NCI-H128 (cell line): ENCODE results near the gene TMEM229B.

Experiments used
- DNase-seq: peaks from one replicate; lab custom pipeline; 2025; ENCODE audit not compliant: unreplicated experiment; lab: John Stamatoyannopoulos, UW

Gene TMEM229B

DNA sequence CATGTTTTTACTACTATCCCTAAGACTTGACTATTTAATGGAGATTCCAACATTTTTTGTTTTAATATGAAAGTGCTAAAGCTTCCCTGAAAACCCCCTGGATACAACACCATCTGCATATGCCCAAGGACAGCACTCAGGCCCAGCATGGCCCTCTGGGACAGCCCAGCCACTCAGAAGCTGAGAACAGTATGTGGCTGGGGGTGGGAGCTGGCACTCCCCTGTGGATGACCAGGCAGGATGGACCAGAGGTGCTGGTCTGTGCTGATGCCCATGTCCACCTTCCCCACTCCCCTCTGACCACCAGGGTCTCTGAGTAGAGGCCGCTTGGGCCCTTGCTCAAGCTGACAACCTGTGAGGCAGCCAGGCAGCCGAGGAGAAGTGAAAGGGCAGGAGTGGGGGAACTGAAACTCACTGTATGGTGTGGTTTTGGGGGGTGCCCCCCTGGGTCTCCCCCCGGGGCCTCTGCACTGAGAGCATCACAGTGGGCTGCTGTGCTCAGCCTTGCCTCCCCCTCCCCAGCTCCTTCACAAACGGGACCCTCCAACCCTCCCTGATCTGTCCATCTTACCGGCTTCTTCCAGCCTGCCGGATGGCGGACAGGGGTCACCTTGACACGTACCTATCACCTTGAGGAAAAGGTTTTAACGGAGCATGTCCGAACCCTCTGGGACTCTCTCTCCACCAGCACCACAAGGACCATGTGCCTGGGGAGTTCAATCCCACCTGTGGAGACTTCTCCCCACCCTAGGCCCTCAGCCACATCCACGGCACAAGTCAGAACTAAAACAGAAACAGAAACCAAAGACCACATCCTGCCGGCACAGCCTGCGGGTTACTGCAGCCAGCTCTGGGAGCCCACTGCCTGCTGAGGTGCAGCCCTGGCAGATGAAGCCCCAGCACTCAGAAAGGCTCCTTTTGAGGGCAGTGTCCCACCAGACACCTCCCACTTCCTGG, at the start of gene TMEM229B:
Gene TMEM229B, minus strand, starts transcription at position 785 of the 957 bp plus-strand sequence. CDS start 14,798 bp downstream, outside the sequence.
- no peak for DNase-seq

DNA sequence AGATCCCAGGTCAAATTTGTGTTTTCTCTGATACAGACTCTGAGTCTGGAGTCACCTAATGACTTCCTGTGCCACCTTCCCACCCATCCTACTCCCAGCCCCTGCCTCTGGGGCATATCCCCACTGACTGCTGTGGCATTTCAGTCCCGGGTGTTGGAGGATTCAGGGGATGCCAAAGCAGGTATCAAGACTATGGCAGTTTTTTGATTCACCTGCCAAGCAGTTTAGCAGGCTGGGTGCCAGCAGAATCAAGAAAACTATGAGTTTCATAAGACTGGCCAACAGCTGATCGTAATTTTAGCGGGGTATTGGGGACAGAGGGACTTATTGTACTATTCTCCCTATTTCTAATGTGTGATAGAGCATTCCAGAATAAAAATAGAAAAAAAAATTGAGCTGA, 49.2 kb upstream of the TMEM229B start:
- DNase-seq = no peak

DNA sequence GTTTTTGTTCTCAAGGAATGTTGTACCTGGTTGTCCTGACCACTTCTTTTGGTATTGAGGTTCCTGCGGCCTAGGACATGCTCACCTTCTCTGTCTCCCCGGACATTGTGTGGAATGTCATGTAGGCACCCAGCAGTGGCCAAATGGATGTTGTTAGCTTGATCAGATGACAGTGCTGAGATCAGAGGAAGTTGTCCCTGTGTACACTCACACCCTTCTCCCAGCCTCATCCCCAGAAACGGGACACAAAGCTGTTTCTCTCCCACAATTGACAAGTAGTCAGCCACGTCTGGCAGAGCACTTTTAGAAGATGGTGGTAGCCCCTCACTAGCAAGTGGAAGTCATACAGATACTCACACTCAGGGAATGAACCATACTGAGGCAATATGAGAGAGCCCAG, 47.6 kb upstream of the TMEM229B start:
- DNase-seq = no peak

DNA sequence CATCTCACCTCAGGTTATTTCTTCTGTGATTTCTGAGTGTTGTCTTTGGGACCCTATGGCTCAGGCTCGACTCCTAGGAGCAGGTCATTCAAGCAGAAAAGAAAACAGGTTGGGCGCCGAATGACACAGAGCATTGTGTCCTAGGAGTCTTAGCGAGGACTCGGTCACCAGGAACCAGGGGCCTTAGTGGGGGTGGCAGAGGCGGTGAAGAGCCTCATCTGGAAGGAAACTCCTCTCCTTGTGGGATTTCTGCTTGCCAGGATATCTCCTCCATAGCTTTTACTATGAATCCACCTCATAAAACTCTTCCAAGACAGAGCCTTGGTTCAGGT, 45.2 kb upstream of the TMEM229B start:
- no peak for DNase-seq

DNA sequence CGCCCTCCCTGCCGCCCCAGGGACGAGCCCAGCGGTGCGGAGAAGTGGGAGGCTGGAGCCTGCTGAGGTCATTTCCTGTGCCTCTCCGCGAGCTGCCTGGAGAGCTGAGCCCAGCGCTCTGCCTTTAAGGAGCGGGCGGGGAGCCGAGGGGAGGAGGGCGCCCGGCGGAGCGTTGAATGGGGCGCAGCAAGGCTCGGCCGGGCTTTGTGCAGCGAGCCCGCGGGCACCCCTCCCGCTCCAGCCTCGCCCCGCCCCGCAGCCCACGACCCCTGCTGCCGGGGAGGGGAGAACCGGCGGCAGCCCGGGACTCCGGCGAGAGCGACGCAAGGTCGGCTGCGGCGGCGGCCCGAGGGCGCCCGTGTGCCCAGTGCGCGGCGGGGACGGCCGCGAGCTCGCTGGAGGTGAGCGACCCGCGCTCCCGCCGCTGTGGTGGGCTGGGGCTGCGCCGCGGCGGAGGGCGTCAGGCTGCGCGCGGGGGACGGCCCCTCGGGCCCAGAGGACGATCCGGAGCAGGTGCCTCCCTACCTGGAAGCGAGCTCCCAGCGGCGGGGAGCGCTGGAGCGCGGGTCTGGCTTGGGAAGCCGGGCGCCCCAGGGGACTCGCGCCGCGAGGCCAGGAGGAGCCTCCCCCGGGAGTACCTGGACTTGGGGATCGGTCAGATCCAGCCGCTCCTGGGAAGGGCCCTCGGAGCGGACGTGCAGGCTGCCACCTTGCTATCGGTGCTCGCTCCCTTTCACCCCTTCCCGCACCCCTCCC, 44.7 kb upstream of the TMEM229B start, which contains the start of gene PLEKHH1:
Gene PLEKHH1, plus strand, starts transcription at position 293 of the 756 bp plus-strand sequence. CDS start 8,578 bp downstream, outside the sequence.
- DNase-seq = no peak

DNA sequence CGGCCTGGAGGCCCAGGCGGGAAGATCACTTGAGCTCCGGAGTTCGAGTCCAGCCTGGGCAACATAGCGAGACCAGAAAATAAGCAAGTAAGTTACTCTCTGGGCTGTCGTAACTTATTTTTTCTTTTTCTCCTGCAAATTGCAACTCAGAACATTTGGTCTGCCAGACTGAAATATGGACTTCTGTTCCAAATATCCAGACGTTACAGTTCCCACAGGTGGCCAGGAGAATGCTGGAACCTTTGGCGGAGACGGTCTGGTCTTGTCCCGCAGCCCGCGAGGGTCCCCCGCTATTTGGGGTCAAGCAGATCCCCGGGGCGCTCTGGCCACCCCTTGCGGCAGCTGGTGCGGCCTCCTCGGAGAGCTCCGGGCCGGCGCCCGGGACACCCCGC, 44.1 kb upstream of the TMEM229B start:
- no peak for DNase-seq

DNA sequence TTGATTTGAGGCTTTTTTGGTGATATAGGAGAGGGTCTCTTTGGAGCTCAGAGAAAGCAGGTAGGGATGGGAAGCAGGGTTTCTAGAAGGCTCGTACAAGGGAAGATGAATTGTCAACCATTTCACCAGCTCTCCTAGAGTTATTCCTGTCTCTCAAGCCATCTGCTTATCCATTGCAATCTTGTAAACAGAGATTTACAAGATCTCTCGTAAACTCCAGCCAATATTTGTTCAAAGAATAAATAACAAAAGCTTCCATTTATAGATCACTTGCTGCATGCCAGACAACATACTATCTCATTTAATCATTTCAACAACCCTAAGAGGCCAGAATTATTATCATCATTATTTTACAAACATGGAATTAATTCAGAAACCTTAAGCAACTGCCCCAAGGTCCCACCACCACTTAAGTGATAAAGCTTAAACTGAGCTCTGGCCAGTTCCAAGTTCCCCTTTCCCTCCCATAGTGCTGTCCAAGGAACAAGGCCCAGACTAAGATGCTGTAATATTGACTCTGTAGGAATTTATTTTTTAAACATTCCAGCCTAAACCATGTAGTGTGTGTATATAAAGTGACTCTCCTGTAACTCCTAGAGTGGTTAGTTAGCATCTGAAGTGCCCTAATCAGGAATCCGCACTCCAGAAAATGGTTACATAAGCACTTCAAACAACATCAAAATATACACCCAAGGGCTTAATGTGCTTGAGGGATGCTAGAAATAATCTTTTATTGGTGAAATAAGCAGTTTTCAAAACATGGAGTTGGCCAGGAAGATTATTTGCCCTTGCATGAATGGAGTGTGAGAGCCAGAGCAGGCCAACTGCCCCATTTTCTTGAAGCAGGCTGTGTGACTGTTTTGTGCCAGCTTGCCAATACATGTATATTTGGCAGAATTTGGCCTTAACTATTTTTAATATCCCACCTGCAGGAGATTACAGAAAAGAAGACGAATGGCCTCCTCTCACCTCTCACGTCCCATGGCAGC, 41.7 kb upstream of the TMEM229B start:
- no peak for DNase-seq

DNA sequence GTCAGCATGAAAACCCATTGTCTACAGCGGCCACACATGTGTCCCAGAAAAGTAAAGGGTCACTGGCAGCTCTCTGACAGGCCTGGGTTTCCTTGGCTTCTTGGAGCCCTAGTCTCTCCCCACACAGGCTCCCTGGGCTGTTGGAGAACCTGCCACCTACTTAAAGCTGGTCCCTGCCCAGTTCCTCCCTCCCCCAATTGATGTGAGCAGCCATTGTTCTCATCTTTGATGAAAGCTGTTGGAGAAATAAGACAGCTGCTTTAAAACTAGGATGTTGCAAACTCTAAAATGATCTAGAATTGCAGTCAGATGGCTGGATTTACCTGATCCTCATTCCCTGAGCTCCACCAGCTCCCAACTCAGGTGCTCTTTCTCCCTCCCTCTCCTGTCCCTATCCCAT, 39.8 kb upstream of the TMEM229B start:
- no peak for DNase-seq

DNA sequence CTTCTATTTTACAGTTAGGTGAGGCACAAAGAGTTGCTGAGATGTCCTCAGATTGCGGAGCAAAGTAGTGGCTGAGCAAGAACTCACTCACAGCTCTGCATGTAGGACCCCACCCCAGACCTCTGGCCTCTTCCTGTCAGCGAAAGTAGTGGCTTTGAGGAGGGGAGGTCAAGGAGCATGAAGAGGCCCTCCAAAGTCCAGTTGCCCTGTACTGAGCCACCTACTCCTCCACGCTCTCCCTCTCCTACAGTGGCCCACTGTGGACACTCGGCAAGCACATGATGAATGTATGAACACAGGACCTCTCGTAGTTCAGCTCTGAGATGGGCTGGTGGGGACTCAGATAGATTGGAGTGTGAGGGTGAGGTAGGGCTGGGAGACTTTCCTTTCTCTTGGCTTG, 39.2 kb upstream of the TMEM229B start:
- no peak for DNase-seq

DNA sequence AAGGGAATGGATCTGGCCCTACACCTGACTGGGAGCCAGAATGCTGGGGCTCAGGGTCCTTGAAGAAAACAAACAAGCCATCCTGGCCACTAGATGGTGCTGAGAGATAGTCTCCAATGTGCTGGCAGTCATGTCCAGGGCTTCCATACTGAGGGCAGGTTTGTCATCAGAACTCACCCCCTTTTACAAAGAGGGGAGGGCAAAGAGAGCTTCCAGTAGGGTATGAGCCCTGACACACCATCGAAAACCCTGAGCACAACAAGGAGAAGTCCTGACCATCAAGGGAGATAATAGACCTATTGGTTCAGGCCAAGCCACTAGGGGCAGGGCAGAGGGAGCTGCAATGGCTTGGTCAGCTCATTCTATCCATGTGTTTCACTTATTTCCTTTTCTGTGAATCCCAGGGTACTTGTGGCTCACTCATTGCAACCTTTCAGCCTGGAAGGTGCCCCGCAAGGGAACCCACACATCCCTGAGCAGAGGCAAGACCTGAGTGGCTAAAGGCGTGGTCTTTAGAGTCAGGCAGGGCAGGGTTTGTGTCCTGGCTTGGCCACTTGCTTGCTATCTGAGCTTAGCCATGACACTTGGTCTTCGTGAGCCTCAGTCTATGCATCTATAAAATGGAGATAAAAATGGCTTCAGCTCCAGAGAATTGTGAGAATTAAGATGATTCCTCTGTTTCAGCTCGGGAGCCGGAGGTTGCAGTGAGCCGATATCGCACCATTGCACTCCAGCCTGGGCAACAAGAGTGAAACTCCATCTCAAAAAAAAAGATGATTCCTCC, 38.3 kb upstream of the TMEM229B start:
- DNase-seq = no peak

DNA sequence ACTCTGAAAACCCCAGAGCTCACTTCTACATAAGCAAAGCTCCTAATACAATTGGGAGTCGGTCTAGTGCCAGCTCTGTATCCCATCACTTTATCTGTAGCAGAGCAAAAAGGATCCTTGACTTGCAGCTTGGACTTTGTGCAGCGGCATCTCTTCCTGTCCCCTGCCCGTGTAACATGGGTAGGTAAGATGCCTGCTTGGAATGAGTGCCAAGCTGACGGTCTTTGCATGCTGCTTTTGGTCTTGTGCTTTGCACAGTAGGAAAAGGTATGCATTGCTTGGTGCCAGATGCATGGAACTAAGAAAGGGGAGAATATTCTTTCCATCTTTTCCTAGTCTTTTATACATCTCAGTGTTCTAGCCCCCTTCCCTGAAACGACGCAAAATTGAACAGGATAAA, 37.7 kb upstream of the TMEM229B start:
- no peak for DNase-seq

DNA sequence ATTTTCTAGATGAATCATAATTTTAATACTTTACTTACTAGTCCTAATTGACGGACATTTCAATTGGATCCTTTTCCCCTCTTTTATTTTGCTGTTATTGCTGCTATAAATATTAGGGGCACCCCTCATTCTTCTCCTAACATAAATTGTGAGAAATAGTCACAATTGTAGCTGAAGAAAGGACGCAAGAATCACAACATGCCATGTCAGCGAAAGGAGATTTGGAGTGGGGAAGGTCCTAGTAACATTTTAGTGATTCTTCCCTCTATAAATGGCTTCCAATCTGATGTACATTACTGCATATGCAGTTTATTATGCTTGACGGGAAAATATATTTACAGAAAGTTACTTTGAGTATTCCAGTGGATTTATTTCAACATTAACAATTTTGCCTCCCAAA, 36.9 kb upstream of the TMEM229B start:
- DNase-seq = no peak

DNA sequence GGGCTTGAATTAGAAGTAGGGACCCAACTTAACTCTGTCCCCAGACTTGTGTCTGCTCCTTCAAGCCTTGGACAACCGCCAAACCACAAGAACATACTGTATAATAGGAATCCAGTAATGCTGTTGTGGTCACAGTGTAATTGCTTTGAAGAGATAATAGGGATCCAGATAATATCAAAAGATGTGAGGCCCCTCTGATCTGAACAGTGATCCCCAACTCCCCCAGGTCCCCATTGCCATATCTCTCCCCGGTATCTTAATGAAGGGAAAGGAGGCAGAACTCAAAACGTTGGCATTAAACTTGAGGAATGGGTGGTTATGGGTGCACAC, 36.1 kb upstream of the TMEM229B start:
- DNase-seq = no peak

DNA sequence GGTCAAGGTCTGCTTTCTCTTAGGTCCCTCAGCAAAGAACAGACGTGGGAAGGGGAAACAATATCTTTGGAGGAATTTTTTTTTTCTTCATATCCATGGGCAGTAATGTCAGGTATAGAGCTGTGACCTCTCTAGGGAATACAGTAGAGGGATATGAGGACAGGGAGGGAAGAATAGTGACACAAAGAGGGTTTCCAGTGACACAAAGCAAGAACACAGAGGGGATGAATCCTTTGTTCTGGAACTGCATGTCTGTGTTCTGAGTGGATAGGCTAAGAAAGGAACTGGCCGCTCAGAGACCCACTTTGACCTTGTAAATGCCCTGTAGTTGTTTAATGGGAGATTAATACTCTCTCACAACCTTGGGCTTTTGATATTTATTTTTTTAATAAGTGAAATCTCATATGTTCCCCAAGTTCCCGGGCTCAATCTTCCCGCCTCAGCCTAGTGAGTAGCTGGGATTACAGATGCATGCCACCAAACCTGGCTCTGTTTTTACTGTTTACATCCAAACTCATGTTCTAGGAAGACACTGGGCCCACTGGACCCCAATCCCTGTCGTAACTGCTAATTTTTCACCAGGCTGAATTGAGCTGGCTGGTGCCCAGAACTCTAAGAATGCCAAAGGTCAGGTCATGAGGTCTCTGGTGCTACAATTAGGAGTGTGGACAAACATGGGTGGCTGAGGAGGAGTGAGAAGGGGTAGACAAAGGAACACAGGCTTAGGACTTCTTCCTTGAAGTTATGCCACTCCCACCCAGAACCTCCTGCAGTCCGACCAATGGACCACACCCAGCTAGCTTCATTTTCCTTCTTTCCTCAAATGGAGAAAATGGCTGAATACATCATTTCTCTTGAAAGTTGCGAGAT, 35.5 kb upstream of the TMEM229B start:
- no peak for DNase-seq

DNA sequence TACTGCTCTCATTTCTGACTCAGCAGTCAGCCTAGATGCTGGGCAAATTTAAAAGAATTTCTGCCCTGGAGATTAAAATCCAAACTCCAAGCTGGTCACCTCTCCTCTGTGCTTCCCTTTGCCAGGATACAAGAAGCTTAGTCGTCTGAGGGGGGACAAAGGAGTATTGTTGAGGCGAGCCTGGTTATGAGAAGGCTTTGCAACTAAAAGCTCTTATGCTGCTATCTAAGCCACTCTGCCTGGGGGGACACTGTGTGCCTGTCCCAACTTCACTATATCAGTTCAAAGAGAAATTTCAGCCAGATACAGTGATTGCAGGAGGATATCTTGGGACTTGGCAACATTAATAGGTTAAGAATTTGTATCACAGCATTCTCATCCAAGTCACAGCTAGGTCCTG, 33.7 kb upstream of the TMEM229B start:
- DNase-seq = no peak

DNA sequence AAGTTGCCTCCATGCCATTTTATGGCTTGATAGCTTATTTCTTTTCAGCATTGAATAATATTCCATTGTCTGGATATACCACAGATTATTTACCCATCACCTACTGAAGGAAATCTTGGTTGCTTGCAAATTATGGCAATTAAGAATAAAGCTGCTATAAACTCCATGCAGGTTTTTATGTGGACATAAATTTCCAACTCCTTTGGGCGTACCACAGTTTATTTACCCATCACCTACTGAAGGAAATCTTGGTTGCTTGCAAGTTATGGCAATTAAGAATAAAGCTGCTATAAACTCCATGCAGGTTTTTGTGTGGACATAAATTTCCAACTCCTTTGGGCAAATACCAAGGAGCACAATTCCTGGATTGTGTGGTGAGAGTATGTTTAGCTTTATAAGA, 32.0 kb upstream of the TMEM229B start:
- DNase-seq = no peak

DNA sequence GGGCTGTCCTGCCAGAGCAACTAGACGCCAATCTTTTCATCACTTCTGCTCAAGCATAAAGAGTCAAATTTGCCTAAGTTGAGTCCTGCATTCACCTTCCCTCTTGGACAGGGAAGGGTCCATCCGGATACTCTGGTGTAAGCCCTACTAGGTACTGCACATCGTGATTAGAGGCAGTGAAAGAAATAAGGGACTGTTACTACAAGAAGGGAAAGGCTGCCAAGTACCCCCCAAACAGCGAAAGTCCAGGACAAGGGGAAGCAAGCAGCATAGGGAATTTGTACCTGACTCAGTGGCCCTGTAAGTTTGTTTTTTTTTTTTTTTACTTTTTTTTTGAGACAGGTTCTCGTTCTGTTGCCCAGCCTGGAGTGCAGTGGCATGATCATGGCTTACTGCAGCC, 30.9 kb upstream of the TMEM229B start:
- no peak for DNase-seq

DNA sequence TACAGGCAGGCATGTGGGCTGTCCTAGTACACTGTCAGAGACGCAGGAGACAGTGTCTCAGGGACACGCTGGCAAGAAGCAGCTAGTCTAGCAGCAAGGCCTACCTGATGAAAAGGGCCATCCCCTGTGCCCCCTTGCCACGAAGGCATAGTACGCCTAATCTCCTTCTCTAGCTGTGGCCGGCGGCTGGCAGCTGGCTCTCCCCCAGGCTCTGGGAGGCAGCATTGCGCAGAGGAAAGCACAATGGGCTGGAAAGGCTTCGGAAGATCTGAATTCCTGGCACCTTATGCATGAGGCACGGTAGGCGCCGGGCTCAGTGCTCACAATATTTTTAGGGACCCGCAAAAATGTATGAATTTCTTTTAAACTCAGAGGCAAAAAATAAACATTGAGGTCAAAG, 28.6 kb upstream of the TMEM229B start:
- DNase-seq = no peak

DNA sequence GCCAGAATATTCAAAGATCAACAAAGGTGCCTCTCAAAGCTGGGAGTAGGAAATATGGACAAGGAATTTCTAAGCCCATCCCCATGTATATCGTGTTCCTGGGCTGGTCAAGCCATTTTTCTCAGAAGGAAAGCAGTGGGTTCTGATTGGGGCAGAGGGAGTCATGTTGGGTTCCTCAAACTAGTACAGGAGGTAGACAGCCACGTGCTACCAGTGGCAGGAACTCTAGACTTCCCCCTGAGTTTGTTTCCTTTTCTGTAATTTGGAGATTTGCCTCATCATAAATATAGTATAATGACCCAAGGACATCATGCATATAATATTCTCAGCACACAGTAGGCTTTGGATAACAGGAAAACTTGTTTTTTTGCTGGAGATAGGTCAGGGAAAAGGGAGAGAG, 28.2 kb upstream of the TMEM229B start:
- DNase-seq = no peak
